IPS-NIHi11 (cell line): Measurements from ENCODE around the gene AHCYL1.

ENCODE experiments used
- DNase-seq: peaks from one replicate; pipeline ENCODE4 v3.0.0; 2012; ENCODE audit warnings: mixed read lengths, low spot score

AHCYL1 gene

GRCh38 chr1:110038271-110038670, 53.7 kb downstream of the AHCYL1 start:
- DNase-seq, result no peak

GRCh38 chr1:110039641-110040040, 55.1 kb downstream of the AHCYL1 start:
- no peak for DNase-seq

- no peak for DNase-seq
Measured at GRCh38 chr1:110040548-110040947, 56.0 kb downstream of the AHCYL1 start.

- DNase-seq, result no peak
Measured at GRCh38 chr1:110043016-110043415, 58.5 kb downstream of the AHCYL1 start.

GRCh38 chr1:110047463-110047862, 62.9 kb downstream of the AHCYL1 start:
- DNase-seq, result no peak

GRCh38 chr1:110048240-110048639, 63.7 kb downstream of the AHCYL1 start:
- DNase-seq, result no peak

GRCh38 chr1:110048923-110049601, 64.5 kb downstream of the AHCYL1 start:
- DNase-seq, result no peak

- no peak for DNase-seq
Measured at GRCh38 chr1:110049801-110050601, 65.4 kb downstream of the AHCYL1 start.

GRCh38 chr1:110050602-110051261, 66.2 kb downstream of the AHCYL1 start:
- no peak for DNase-seq

- no peak for DNase-seq
Measured at GRCh38 chr1:110051262-110051648, 66.7 kb downstream of the AHCYL1 start.

- DNase-seq, result peak; percentile 85
Measured at GRCh38 chr1:110053552-110054428, 69.2 kb downstream of the AHCYL1 start.

GRCh38 chr1:110055493-110056284, 71.1 kb downstream of the AHCYL1 start:
- no peak for DNase-seq

GRCh38 chr1:110056285-110056683, 71.7 kb downstream of the AHCYL1 start:
- no peak for DNase-seq

GRCh38 chr1:110056776-110057175, 72.2 kb downstream of the AHCYL1 start:
- DNase-seq, result no peak

- no peak for DNase-seq
Measured at GRCh38 chr1:110057963-110058518, 73.5 kb downstream of the AHCYL1 start.

- DNase-seq, result no peak
Measured at GRCh38 chr1:110058591-110058990, 74.0 kb downstream of the AHCYL1 start.

- no peak for DNase-seq
Measured at GRCh38 chr1:110059133-110059863, 74.7 kb downstream of the AHCYL1 start.

- DNase-seq, result peak; percentile 75
Measured at GRCh38 chr1:110060034-110060661, 75.6 kb downstream of the AHCYL1 start.

- DNase-seq, result no peak
Measured at GRCh38 chr1:110060662-110061060, 76.1 kb downstream of the AHCYL1 start.

- no peak for DNase-seq
Measured at GRCh38 chr1:110061341-110061740, 76.8 kb downstream of the AHCYL1 start.
